B cell (primary cell): ENCODE data around the gene RHPN2.

Experiments
- EZH2 ChIP-seq: IDR thresholded peaks from 2 replicates; pipeline ENCODE4 v1.6.1; 2012; ENCODE audit warnings: borderline replicate concordance, low read depth, mild to moderate bottlenecking, moderate library complexity, low read length; ENCODE audit not compliant: insufficient read depth, poor library complexity, severe bottlenecking
- TF ChIP-seq, protein P1 (sequence below): fragments of 200-600 bp; IDR thresholded peaks from one replicate; pipeline ENCODE4 v1.8.0; 2022; ENCODE audit warnings: antibody characterized with exemption, mild to moderate bottlenecking

GRCh38 chr19:32998722-32999121 is 66.0 kb downstream of the RHPN2 start:
- no peak for TF ChIP-seq EZH2
- TF ChIP-seq, protein P1, sequence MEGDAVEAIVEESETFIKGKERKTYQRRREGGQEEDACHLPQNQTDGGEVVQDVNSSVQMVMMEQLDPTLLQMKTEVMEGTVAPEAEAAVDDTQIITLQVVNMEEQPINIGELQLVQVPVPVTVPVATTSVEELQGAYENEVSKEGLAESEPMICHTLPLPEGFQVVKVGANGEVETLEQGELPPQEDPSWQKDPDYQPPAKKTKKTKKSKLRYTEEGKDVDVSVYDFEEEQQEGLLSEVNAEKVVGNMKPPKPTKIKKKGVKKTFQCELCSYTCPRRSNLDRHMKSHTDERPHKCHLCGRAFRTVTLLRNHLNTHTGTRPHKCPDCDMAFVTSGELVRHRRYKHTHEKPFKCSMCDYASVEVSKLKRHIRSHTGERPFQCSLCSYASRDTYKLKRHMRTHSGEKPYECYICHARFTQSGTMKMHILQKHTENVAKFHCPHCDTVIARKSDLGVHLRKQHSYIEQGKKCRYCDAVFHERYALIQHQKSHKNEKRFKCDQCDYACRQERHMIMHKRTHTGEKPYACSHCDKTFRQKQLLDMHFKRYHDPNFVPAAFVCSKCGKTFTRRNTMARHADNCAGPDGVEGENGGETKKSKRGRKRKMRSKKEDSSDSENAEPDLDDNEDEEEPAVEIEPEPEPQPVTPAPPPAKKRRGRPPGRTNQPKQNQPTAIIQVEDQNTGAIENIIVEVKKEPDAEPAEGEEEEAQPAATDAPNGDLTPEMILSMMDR: no peak
